Adrenal gland (tissue), 12 donors: ENCODE measurements around the gene HMCES. TPM values are rescaled to one million over a fixed set of nuclear protein-coding genes. Genes with fewer than 3 reads are reported as not detected.

Experiments
- DNase-seq, 7 donors: peaks; one replicate each; pipeline ENCODE4 v3.0.0-alpha.2; 2019 to 2020
- H3K27ac ChIP-seq, 5 donors: fragments of 200-600 bp; sonication (generic) in 4 of 5; 1 replicate in 3 of 5; 2 replicates in 2 of 5; pipeline versions ENCODE4 v1.5.1 to v1.8.0; 2016 to 2020; ENCODE audit warnings: mild to moderate bottlenecking in 1 of 5
- H3K27me3 ChIP-seq: fragments of 200-600 bp; 2 replicates; pipeline ENCODE4 v1.8.0; 2021
- H3K36me3 ChIP-seq, 2 donors: fragments of 200-600 bp; replicated peaks in 1 of 2; 1 replicate in 1 of 2; 2 replicates in 1 of 2; pipeline versions ENCODE4 v1.5.1 to v1.8.0; 2018 to 2022
- H3K4me1 ChIP-seq, 2 donors: fragments of 200-600 bp; replicated peaks in 1 of 2; 1 replicate in 1 of 2; 2 replicates in 1 of 2; pipeline versions ENCODE4 v1.5.1 to v1.8.0; 2018 to 2021
- H3K4me3 ChIP-seq, 4 donors: fragments of 200-600 bp; sonication (generic) in 3 of 4; one replicate each; pipeline ENCODE4 v1.5.1; 2016 to 2018
- H3K9me3 ChIP-seq, 3 donors: fragments of 200-600 bp; sonication (generic) in 1 of 3; replicated peaks in 1 of 3; 1 replicate in 2 of 3; 2 replicates in 1 of 3; pipeline versions ENCODE4 v1.5.1 to v1.8.0; 2016 to 2021
- POLR2A ChIP-seq, 2 donors: fragments of 450-650 bp; IDR thresholded peaks; one replicate each; pipeline ENCODE4 v1.6.1; 2017; ENCODE audit warnings: antibody characterized with exemption in 2 of 2, mild to moderate bottlenecking in 2 of 2, moderate library complexity in 1 of 2
- WGBS, 4 donors: extraction: QIAGEN DNeasy Blood & Tissue Kit in 2 of 4; methylation state at CpG; one replicate each; pipeline versions ENCODE4 v1.1.5 to v1.1.7; 2013 to 2017; 5-methylcytosine and 5-hydroxymethylcytosine counted together
- intact Hi-C, 2 donors: fragments of 100-400 bp; cut with DNase I; formaldehyde crosslinking; loops; one replicate each; pipeline versions ENCODE4 v1.14.1 to v1.15.0; 2022 to 2023
- polyA plus RNA-seq, 3 donors: library from polyadenylated mRNA; stranded (reverse); fragments of 200-250 nt in 2 of 3; fragments of 350-450 nt in 1 of 3; fragmentation: Illumina TruSeq in 1 of 3; extraction: RNeasy Lipid Tissue Mini Kit (QIAGEN cat#74804) in 1 of 3; gene quantifications; one replicate each; pipeline ENCODE4 v1.2.3, GENCODE V29; 2013 to 2014
- total RNA-seq, 9 donors: library from RNA; depleted of rRNA in 4 of 9; stranded (reverse); fragments of >200 nt in 4 of 9; fragments of 120-200 nt in 1 of 9; fragmentation: NEBNext Ultra II Directional in 1 of 9; extraction: Animal tissue kit (Norgen Biotek cat#: 25700) in 1 of 9; gene quantifications; one replicate each; pipeline versions ENCODE4 v1.1.0 to v1.2.4, GENCODE V29; 2013 to 2023
- TF ChIP-seq, protein P1 (sequence below), 6 experiments: fragments of 450-650 bp in 4 of 6; fragments of 200-600 bp in 2 of 6; sonication (generic) in 1 of 6; IDR thresholded peaks; 1 replicate in 5 of 6; 2 replicates in 1 of 6; pipeline versions ENCODE4 v1.5.1 to v1.8.0; 2016 to 2021; ENCODE audit warnings: antibody characterized with exemption in 6 of 6, mild to moderate bottlenecking in 2 of 6, moderate library complexity in 1 of 6
- donor health status: healthy with polysubstance abuse.
- donor health status: Bipolar disorder and iron deficiency.
- donor health status: DM: yes; HTN: yes; CAD: no.
- donor health status: DM: no; HTN: no; CAD: no.
- donor health status: DM: no; HTN: no; CAD: no.
- donor health status: DM: yes; HTN: yes; CAD: no.

The HMCES gene
- total and polyA plus RNA-seq, 12 donors, result 16.0 to 39.7 (median 23.7) TPM

DNA sequence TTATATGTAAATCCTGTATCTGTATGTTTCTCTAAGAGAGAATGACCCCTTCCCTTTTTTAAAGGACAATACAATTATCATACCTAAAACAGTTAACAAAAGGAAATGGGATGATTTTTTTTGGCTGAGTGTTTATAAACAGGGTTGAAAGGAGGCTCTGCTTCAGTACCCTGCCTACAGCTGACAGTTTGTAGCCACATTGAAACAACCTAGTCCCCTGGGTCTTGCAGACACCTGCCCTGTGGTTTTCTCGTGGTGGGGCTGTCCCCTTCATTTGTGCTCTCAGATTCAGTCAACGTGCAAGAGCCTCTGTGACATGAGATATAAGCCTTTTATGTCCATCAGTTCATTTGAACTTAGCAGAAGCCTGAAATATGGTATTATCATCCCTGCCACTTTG, 2.3 kb upstream of the HMCES start:
- Histone ChIP-seq H3K27ac (no peak overlapping the region), H3K4me1 (peaks cover 5 to 26% of the 10 kb centered on the region in 2 donors), H3K36me3 (peaks cover 0 to 65% of the 10 kb centered on the region in 2 donors), H3K4me3 (no peak overlapping the region), H3K9me3 (no peaks in the 10 kb centered on the region), H3K27me3 (no peaks in the 10 kb centered on the region)
- intact Hi-C loops, result no loop called here
- no peak for DNase-seq
- TF ChIP-seq POLR2A (IDR thresholded peaks at IDR 0.05), result no peak
- TF ChIP-seq, protein P1, sequence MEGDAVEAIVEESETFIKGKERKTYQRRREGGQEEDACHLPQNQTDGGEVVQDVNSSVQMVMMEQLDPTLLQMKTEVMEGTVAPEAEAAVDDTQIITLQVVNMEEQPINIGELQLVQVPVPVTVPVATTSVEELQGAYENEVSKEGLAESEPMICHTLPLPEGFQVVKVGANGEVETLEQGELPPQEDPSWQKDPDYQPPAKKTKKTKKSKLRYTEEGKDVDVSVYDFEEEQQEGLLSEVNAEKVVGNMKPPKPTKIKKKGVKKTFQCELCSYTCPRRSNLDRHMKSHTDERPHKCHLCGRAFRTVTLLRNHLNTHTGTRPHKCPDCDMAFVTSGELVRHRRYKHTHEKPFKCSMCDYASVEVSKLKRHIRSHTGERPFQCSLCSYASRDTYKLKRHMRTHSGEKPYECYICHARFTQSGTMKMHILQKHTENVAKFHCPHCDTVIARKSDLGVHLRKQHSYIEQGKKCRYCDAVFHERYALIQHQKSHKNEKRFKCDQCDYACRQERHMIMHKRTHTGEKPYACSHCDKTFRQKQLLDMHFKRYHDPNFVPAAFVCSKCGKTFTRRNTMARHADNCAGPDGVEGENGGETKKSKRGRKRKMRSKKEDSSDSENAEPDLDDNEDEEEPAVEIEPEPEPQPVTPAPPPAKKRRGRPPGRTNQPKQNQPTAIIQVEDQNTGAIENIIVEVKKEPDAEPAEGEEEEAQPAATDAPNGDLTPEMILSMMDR (IDR thresholded peaks at IDR 0.05), result no peak
- WGBS, 4 donors, result 64 to 87% (median 82%) methylated on average over 2 of the region's 2 CpGs

DNA sequence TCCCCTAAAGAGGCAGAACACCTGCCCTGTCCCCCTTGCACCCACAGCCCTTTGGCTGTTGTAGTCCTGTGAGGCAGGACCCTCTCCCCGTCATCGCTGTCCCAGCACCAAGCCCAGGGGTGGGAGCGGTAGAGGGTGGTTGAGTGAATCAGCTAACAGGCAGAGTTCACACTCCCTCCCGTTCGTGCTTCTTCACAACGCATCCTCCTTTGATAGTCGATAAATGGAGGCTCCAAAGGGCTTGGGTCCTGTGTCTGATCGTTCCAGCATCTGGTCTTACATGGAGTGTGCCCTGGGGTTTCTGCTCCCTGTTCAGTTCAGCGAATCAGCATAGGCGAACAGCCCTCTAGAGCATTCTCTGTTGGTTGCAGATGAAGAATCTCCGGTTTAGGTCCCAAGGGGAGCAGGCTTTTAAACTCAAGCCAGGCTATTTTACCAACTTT, 820 bp upstream of the HMCES start:
- intact Hi-C loops, result no loop called here
- peak overlapping the region in 1 of 4 donors; percentile 78 for H3K4me3 ChIP-seq
- H3K9me3 ChIP-seq, result no peaks in the 10 kb centered on the region
- TF ChIP-seq, protein P1 (IDR thresholded peaks at IDR 0.05), result no peak
- no peak for TF ChIP-seq POLR2A (IDR thresholded peaks at IDR 0.05)
- H3K27ac ChIP-seq, result peak overlapping the region; percentile 60 to 96 (median 91)
- H3K4me1 ChIP-seq, result peaks cover 5 to 35% of the 10 kb centered on the region in 2 donors
- DNase-seq, result no peak
- H3K27me3 ChIP-seq, result no peaks in the 10 kb centered on the region
- H3K36me3 ChIP-seq, result peaks cover 0 to 50% of the 10 kb centered on the region in 2 donors
- 69 to 78% (median 70%) methylated on average over 7 to 11 of the region's 11 CpGs for WGBS, 4 donors

GRCh38 chr3:129278966-129279906, 566 bp downstream of the HMCES start:
- peak; percentile 22 to 66 (median 38) for DNase-seq
- TF ChIP-seq POLR2A (IDR thresholded peaks at IDR 0.05), result peak; percentile 43 to 60
- TF ChIP-seq, protein P1 (IDR thresholded peaks at IDR 0.05), result no peak
- H3K27ac ChIP-seq, result peak overlapping the region; percentile 60 to 96 (median 91)
- H3K4me1 ChIP-seq, result peaks cover 5 to 37% of the 10 kb centered on the region in 2 donors
- intact Hi-C loops, result no loop called here
- WGBS, 4 donors, result 2 to 5% (median 3%) methylated on average over 21 to 82 of the region's 82 CpGs
- peaks cover 0 to 36% of the 10 kb centered on the region in 2 donors for H3K36me3 ChIP-seq
- H3K27me3 ChIP-seq, result no peaks in the 10 kb centered on the region
- no peaks in the 10 kb centered on the region for H3K9me3 ChIP-seq
- H3K4me3 ChIP-seq, result peak overlapping the region in 3 of 4 donors; percentile 28 to 86 (median 78)

GRCh38 chr3:129280183-129280582, 1.5 kb downstream of the HMCES start:
- no peak for DNase-seq
- intact Hi-C loops, result loop anchor here in 1 of 2 donors (2.0 kb wide), 1 partner anchor 35 kb away; no protein-coding TSS in a partner anchor
- WGBS, 4 donors, result 89 to 96% (median 92%) methylated on average over 2 of the region's 2 CpGs
- Histone ChIP-seq H3K9me3 (no peaks in the 10 kb centered on the region), H3K36me3 (peaks cover 0 to 27% of the 10 kb centered on the region in 2 donors), H3K27ac (peak overlapping the region in 1 of 5 donors; percentile 96), H3K27me3 (no peaks in the 10 kb centered on the region), H3K4me3 (peak overlapping the region in 1 of 4 donors; percentile 78), H3K4me1 (peaks cover 5 to 37% of the 10 kb centered on the region in 2 donors)
- TF ChIP-seq, protein P1 (IDR thresholded peaks at IDR 0.05), result no peak
- TF ChIP-seq POLR2A (IDR thresholded peaks at IDR 0.05), result no peak
